Measurements from ENCODE around the gene BCL7B. TPM values are rescaled to one million over a fixed set of nuclear protein-coding genes. Genes with fewer than 3 reads are reported as not detected.

The BCL7B gene
- total RNA-seq, 1 experiment from 2014 or later, result 50.4 TPM

GRCh38 chr7:73578342-73579128 lies 21.0 kb upstream of the BCL7B start, which contains the start of gene TBL2:
TBL2 (minus strand) TSS chr7:73578579; CDS start chr7:73578549, 30 bp downstream.
- peak; percentile 88 for ATAC-seq
- peaks cover 11 to 13% of the 10 kb centered on the region in 2 experiments; a peak in 3 of 4 replicates for H3K36me3 ChIP-seq (ENCODE audit: control insufficient read depth in 1 of 2, insufficient read depth in 2 of 2, low read length in 2 of 2)
- peak; percentile 96 for DNase-seq (ENCODE audit: low read depth, low spot score)
- H2AFZ ChIP-seq (ENCODE audit: low read depth, low read length, poor library complexity, severe bottlenecking), result peak within 1 kb of the TSS; percentile 98
- peak within 1 kb of the TSS; percentile 93 for H3K27ac ChIP-seq (ENCODE audit: low read depth, low read length)
- no peaks in the 10 kb centered on the region for H3K9me3 ChIP-seq (ENCODE audit: control insufficient read depth in 1 of 2, insufficient read depth in 1 of 2, low read depth in 1 of 2, low read length in 2 of 2)
- H3K9ac ChIP-seq (ENCODE audit: low read length), result peak within 1 kb of the TSS; percentile 98
- H3K27me3 ChIP-seq (ENCODE audit: insufficient read depth, low read length), result no peaks in the 10 kb centered on the region
- H4K20me1 ChIP-seq (ENCODE audit: insufficient read depth), result no peaks in the 10 kb centered on the region
- POLR2A ChIA-PET, result interaction anchor here (0.6 to 2.9 kb wide), 5 partner anchors 11 to 128 kb away, joined by 3 to 18 read pairs (median 3); no protein-coding TSS in a partner anchor
- no TSS peak for BruUV-seq (replicated peaks)
- CTCF ChIA-PET, result interaction anchor here (1.0 kb wide), 1 partner anchor 147 kb away, joined by 3 read pairs; no protein-coding TSS in a partner anchor
- peaks cover 42% of the 10 kb centered on the region for H3K79me2 ChIP-seq (ENCODE audit: insufficient read depth, low read length)
- peak within 1 kb of the TSS; percentile 94 for H3K4me2 ChIP-seq (ENCODE audit: low read length)
- peak within 1 kb of the TSS; percentile 83 to 87 for H3K4me3 ChIP-seq (replicated peaks in 1 of 2; ENCODE audit: low read depth in 1 of 2, low read length in 2 of 2)
- TF ChIP-seq ZFX (IDR thresholded peaks at IDR 0.05) (peak; percentile 95; the same call in 1 of the 2 replicates), MAX (IDR thresholded peaks at IDR 0.05) (peak; percentile 84), EGR1 (IDR thresholded peaks at IDR 0.05; ENCODE audit: low read depth) (peak; percentile 70; the same call in 1 of the 2 replicates), POLR2A (IDR thresholded peaks at IDR 0.05; ENCODE audit: borderline replicate concordance, extremely low read depth, insufficient read depth, insufficient read length) (peak; percentile 96), SIN3A (IDR thresholded peaks at IDR 0.05; ENCODE audit: low read depth) (peak; percentile 86), YY1 (IDR thresholded peaks at IDR 0.05; ENCODE audit: extremely low read depth, insufficient replicate concordance, low read depth, low read length) (peak; percentile 78), CBX3 (IDR thresholded peaks at IDR 0.05; ENCODE audit: low read depth) (no peak), TCF7L2 (IDR thresholded peaks at IDR 0.05; ENCODE audit: borderline replicate concordance, extremely low read depth, insufficient read depth, insufficient read length) (no peak), POLR2AphosphoS5 (IDR thresholded peaks at IDR 0.05; ENCODE audit: low read depth, low read length) (peak; percentile 99)
- H3K4me1 ChIP-seq (ENCODE audit: control insufficient read depth in 1 of 2, insufficient read depth in 2 of 2, low read length in 2 of 2), result peaks cover 25 to 28% of the 10 kb centered on the region in 2 experiments
- intact Hi-C loops (cut with micrococcal nuclease), result no loop called here
- RAD21 ChIA-PET (ENCODE audit: low non-redundant PET in 1 of 2, low total read pairs in 2 of 2, uncharacterized antibody in 2 of 2, unreplicated experiment in 2 of 2), result interaction anchor here in 1 of 2 experiments (0.6 kb wide), 1 partner anchor 12 kb away, joined by 3 read pairs; no protein-coding TSS in a partner anchor
- H3K9me2 ChIP-seq (ENCODE audit: insufficient read depth), result no peaks in the 10 kb centered on the region
